Vagina (tissue), 2 donors: ENCODE results near the gene ITGAE.

Experiments used
- CTCF ChIP-seq, 3 experiments: fragments of 450-650 bp in 2 of 3; fragments of 200-600 bp in 1 of 3; sonication (generic) in 1 of 3; IDR thresholded peaks; one replicate each; pipeline ENCODE4 v1.5.1; 2017 to 2019; ENCODE audit warnings: antibody characterized with exemption in 3 of 3, mild to moderate bottlenecking in 2 of 3, moderate library complexity in 2 of 3
- POLR2A ChIP-seq, 2 donors: fragments of 450-650 bp; IDR thresholded peaks; one replicate each; pipeline ENCODE4 v1.6.1; 2017; ENCODE audit warnings: antibody characterized with exemption in 2 of 2, mild to moderate bottlenecking in 2 of 2, moderate library complexity in 2 of 2

GRCh38 chr17:3788200-3788599, 12.8 kb downstream of the ITGAE start:
- TF ChIP-seq POLR2A (IDR thresholded peaks at IDR 0.05) (no peak), CTCF (IDR thresholded peaks at IDR 0.05) (no peak)
